ENCODE results near the gene NUDT5. TPM values are rescaled to one million over a fixed set of nuclear protein-coding genes. Genes with fewer than 3 reads are reported as not detected.
"Not testable (repeated sequence)": the region's sequence is repeated elsewhere in the genome, so short reads cannot be mapped to it uniquely, and the experiment has no call there.

Gene NUDT5
- total RNA-seq = 121 and 131 TPM in 2 replicates

- H3K9me3 Mint-ChIP-seq = no peaks in the 10 kb centered on the region
- H3K27ac Mint-ChIP-seq = peak within 1 kb of the TSS; percentile 97
- peaks cover 60% of the 10 kb centered on the region for H3K4me1 Mint-ChIP-seq (ENCODE audit: low read depth)
These were observed at the start of gene NUDT5, which contains the start of gene CDC123 for GRCh38 chr10:12195603-12196506. TSS of gene NUDT5 (minus strand) at chr10:12195891. CDS start at chr10:12186291, 9,600 bp downstream. TSS of gene CDC123 (plus strand) at chr10:12196188. CDS start at chr10:12196246, 58 bp downstream.

GRCh38 chr10:12243864-12244620 is 48.4 kb upstream of the NUDT5 start:
- Mint-ChIP-seq H3K4me1 (ENCODE audit: low read depth) (peaks cover 26% of the 10 kb centered on the region), H3K4me3 (no peak overlapping the region), H3K27me3 (ENCODE audit: insufficient read depth) (no peaks in the 10 kb centered on the region), H3K9me3 (no peaks in the 10 kb centered on the region), H3K36me3 (ENCODE audit: low read depth) (peaks cover 39% of the 10 kb centered on the region), H3K27ac (peak overlapping the region; percentile 22)
- no peak for DNase-seq (ENCODE audit: low spot score)
- intact Hi-C loops (cut with micrococcal nuclease) = loop anchor here (2.0 kb wide), 1 partner anchor 467 kb away; no protein-coding TSS in a partner anchor

More at GRCh38 chr10:12195603-12196506, at the start of gene NUDT5, which contains the start of gene CDC123:
- no peaks in the 10 kb centered on the region for H3K27me3 Mint-ChIP-seq (ENCODE audit: insufficient read depth)
- H3K36me3 Mint-ChIP-seq (ENCODE audit: low read depth) = peaks cover 35% of the 10 kb centered on the region
- intact Hi-C loops (cut with micrococcal nuclease) = loop anchor here (1.0 to 5.0 kb wide), 10 partner anchors 15 to 903 kb away; partner anchors contain the start of genes CAMK1D and DHTKD1
- peak; percentile 83 for DNase-seq (ENCODE audit: low spot score)
- peak within 1 kb of the TSS; percentile 90 for H3K4me3 Mint-ChIP-seq

- no peak for DNase-seq (ENCODE audit: low spot score)
- peak overlapping the region; percentile 80 for H3K27ac Mint-ChIP-seq
- peak overlapping the region; percentile 59 for H3K4me3 Mint-ChIP-seq
- H3K36me3 Mint-ChIP-seq (ENCODE audit: low read depth) = peaks cover 43% of the 10 kb centered on the region
- no peaks in the 10 kb centered on the region for H3K9me3 Mint-ChIP-seq
- intact Hi-C loops (cut with micrococcal nuclease) = loop anchor here (1.0 to 2.0 kb wide), 7 partner anchors 22 to 469 kb away; partner anchors contain the start of genes CAMK1D and CDC123
- H3K4me1 Mint-ChIP-seq (ENCODE audit: low read depth) = peaks cover 26% of the 10 kb centered on the region
- no peaks in the 10 kb centered on the region for H3K27me3 Mint-ChIP-seq (ENCODE audit: insufficient read depth)
These were observed 46.3 kb upstream of the NUDT5 start for GRCh38 chr10:12241810-12242529.

GRCh38 chr10:12238821-12239220 is 43.1 kb upstream of the NUDT5 start:
- no peak for DNase-seq (ENCODE audit: low spot score)
- peaks cover 26% of the 10 kb centered on the region for H3K4me1 Mint-ChIP-seq (ENCODE audit: low read depth)
- H3K4me3 Mint-ChIP-seq = no peak overlapping the region
- H3K27ac Mint-ChIP-seq = no peak overlapping the region
- no peaks in the 10 kb centered on the region for H3K9me3 Mint-ChIP-seq
- H3K27me3 Mint-ChIP-seq (ENCODE audit: insufficient read depth) = no peaks in the 10 kb centered on the region
- intact Hi-C loops (cut with micrococcal nuclease) = no loop called here
- peaks cover 53% of the 10 kb centered on the region for H3K36me3 Mint-ChIP-seq (ENCODE audit: low read depth)

- Mint-ChIP-seq H3K36me3 (ENCODE audit: low read depth) (peaks cover 56% of the 10 kb centered on the region), H3K27ac (no peak overlapping the region), H3K9me3 (no peaks in the 10 kb centered on the region), H3K4me3 (no peak overlapping the region), H3K4me1 (ENCODE audit: low read depth) (peaks cover 26% of the 10 kb centered on the region), H3K27me3 (ENCODE audit: insufficient read depth) (no peaks in the 10 kb centered on the region)
- no peak for DNase-seq (ENCODE audit: low spot score)
- intact Hi-C loops (cut with micrococcal nuclease) = no loop called here
These were observed 41.9 kb upstream of the NUDT5 start for GRCh38 chr10:12237265-12238220.

GRCh38 chr10:12235796-12236195 is 40.1 kb upstream of the NUDT5 start:
- Mint-ChIP-seq H3K9me3 (no peaks in the 10 kb centered on the region), H3K4me1 (ENCODE audit: low read depth) (peaks cover 8% of the 10 kb centered on the region), H3K36me3 (ENCODE audit: low read depth) (peaks cover 54% of the 10 kb centered on the region), H3K27ac (no peak overlapping the region), H3K27me3 (ENCODE audit: insufficient read depth) (no peaks in the 10 kb centered on the region), H3K4me3 (no peak overlapping the region)
- no peak for DNase-seq (ENCODE audit: low spot score)
- intact Hi-C loops (cut with micrococcal nuclease) = no loop called here

- intact Hi-C loops (cut with micrococcal nuclease) = no loop called here
- H3K27ac Mint-ChIP-seq = no peak overlapping the region
- no peak overlapping the region for H3K4me3 Mint-ChIP-seq
These were observed 39.5 kb upstream of the NUDT5 start for GRCh38 chr10:12235116-12235694.

GRCh38 chr10:12234687-12235086 is 39.0 kb upstream of the NUDT5 start:
- Mint-ChIP-seq H3K27ac (peak overlapping the region; percentile 34), H3K36me3 (ENCODE audit: low read depth) (peaks cover 52% of the 10 kb centered on the region)
- H3K4me1 Mint-ChIP-seq (ENCODE audit: low read depth); H3K4me3 Mint-ChIP-seq; H3K9me3 Mint-ChIP-seq; intact Hi-C loops (cut with micrococcal nuclease); H3K27me3 Mint-ChIP-seq (ENCODE audit: insufficient read depth); DNase-seq (ENCODE audit: low spot score): not testable (repeated sequence)

More at GRCh38 chr10:12235116-12235694, 39.5 kb upstream of the NUDT5 start:
- no peaks in the 10 kb centered on the region for H3K27me3 Mint-ChIP-seq (ENCODE audit: insufficient read depth)
- H3K9me3 Mint-ChIP-seq = no peaks in the 10 kb centered on the region
- DNase-seq (ENCODE audit: low spot score) = no peak
- H3K4me1 Mint-ChIP-seq (ENCODE audit: low read depth) = peaks cover 2% of the 10 kb centered on the region
- peaks cover 51% of the 10 kb centered on the region for H3K36me3 Mint-ChIP-seq (ENCODE audit: low read depth)

- DNase-seq (ENCODE audit: low spot score) = no peak
- intact Hi-C loops (cut with micrococcal nuclease) = no loop called here
- Mint-ChIP-seq H3K4me1 (ENCODE audit: low read depth) (no peaks in the 10 kb centered on the region), H3K27me3 (ENCODE audit: insufficient read depth) (no peaks in the 10 kb centered on the region), H3K9me3 (no peaks in the 10 kb centered on the region), H3K36me3 (ENCODE audit: low read depth) (peaks cover 45% of the 10 kb centered on the region), H3K27ac (no peak overlapping the region), H3K4me3 (no peak overlapping the region)
These were observed 33.2 kb upstream of the NUDT5 start for GRCh38 chr10:12228851-12229250.

- H3K4me1 Mint-ChIP-seq (ENCODE audit: low read depth); H3K27ac Mint-ChIP-seq; H3K4me3 Mint-ChIP-seq; intact Hi-C loops (cut with micrococcal nuclease); DNase-seq (ENCODE audit: low spot score); H3K27me3 Mint-ChIP-seq (ENCODE audit: insufficient read depth); H3K9me3 Mint-ChIP-seq: not testable (repeated sequence)
- peaks cover 44% of the 10 kb centered on the region for H3K36me3 Mint-ChIP-seq (ENCODE audit: low read depth)
These were observed 30.7 kb upstream of the NUDT5 start for GRCh38 chr10:12226438-12226837.

- H3K36me3 Mint-ChIP-seq (ENCODE audit: low read depth) = peaks cover 47% of the 10 kb centered on the region
- DNase-seq (ENCODE audit: low spot score) = no peak
- H3K27ac Mint-ChIP-seq = no peak overlapping the region
- H3K27me3 Mint-ChIP-seq (ENCODE audit: insufficient read depth) = no peaks in the 10 kb centered on the region
- H3K4me3 Mint-ChIP-seq = no peak overlapping the region
- intact Hi-C loops (cut with micrococcal nuclease) = no loop called here
- peaks cover 7% of the 10 kb centered on the region for H3K4me1 Mint-ChIP-seq (ENCODE audit: low read depth)
- H3K9me3 Mint-ChIP-seq = no peaks in the 10 kb centered on the region
These were observed 29.8 kb upstream of the NUDT5 start for GRCh38 chr10:12225444-12225843.
